Measurements from ENCODE around the gene ATP1A4.

ATP1A4 gene

DNA sequence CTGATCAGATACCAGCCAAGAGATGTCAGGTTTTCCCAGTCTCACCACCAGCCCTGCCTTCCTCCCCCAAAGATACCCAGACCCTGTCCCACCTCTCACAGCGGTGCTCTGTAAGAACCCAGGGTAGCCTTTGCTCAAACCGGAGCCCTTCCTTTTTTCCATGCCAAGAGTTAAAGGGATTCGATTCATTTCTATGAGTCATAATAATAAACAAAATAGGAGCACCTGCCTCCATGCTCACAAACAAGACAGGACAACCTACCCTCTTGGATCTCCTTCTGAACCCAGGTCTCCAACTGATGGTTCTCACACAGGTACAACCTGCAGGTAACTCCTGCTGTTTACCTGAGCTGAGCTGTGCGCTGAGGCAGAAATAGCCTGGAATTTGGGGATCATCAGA lies 41.7 kb upstream of the ATP1A4 start:
- TF ChIP-seq, protein P1, sequence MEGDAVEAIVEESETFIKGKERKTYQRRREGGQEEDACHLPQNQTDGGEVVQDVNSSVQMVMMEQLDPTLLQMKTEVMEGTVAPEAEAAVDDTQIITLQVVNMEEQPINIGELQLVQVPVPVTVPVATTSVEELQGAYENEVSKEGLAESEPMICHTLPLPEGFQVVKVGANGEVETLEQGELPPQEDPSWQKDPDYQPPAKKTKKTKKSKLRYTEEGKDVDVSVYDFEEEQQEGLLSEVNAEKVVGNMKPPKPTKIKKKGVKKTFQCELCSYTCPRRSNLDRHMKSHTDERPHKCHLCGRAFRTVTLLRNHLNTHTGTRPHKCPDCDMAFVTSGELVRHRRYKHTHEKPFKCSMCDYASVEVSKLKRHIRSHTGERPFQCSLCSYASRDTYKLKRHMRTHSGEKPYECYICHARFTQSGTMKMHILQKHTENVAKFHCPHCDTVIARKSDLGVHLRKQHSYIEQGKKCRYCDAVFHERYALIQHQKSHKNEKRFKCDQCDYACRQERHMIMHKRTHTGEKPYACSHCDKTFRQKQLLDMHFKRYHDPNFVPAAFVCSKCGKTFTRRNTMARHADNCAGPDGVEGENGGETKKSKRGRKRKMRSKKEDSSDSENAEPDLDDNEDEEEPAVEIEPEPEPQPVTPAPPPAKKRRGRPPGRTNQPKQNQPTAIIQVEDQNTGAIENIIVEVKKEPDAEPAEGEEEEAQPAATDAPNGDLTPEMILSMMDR (IDR thresholded peaks at IDR 0.05), result no peak

DNA sequence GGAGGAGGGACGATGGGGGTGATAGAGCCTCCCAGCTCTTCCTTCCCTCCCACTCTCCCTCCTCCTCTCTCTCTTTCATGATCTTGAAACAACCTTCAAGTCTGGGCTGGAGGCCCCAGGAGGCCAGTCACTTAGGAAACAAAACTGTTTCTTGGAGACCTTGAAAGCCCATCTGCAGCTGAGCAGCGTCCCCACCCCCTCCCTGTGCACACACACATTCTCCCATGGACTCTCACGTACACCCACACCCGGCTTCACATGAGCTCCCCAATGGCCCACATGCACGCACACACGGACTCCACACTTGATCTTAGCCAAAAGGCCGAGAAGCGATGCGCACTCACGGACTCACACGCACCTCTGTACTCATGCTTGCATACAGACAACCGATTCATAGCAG lies 39.0 kb upstream of the ATP1A4 start:
- TF ChIP-seq, protein P1 (IDR thresholded peaks at IDR 0.05), result no peak

DNA sequence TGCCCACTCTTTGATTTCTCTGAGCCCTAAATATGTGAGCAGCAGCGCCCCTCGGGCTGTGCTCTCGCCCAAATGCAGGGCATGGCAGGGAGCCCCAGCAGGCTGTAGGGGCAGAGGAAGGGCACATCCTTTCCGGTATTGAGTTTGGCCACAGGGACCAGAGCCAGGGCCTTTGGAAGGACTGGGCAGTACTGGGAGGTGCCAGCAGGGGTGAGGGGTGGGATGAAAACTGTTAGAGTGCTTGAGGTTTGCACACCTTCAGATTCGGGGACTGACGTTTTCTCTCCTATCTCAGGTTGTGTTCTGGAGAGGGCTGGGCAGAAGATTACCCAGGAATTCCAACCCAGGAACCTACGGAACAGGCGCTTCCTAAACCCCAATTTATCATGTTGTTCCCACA lies 38.0 kb upstream of the ATP1A4 start:
- TF ChIP-seq, protein P1 (IDR thresholded peaks at IDR 0.05), result no peak

DNA sequence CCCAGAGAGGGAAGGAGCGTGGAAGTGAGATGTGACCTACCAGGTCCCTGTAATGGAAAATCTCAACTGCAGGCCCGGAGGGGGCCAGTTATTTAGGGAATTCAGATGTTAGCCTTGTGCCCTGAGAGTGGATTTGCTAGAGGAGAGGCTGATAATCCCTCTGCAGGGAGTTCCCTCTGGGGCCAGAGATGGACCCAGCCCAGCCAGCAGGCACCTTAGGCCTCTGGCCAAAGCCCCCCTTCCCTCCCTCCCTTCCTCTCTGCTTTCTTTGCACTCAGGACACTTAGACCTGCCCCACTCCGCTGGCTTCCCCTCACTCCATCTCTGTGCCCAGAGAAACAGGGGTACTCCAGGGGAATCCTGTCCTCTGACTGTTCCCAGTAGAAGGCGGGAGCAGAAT lies 37.3 kb upstream of the ATP1A4 start:
- TF ChIP-seq, protein P1 (IDR thresholded peaks at IDR 0.05), result no peak

DNA sequence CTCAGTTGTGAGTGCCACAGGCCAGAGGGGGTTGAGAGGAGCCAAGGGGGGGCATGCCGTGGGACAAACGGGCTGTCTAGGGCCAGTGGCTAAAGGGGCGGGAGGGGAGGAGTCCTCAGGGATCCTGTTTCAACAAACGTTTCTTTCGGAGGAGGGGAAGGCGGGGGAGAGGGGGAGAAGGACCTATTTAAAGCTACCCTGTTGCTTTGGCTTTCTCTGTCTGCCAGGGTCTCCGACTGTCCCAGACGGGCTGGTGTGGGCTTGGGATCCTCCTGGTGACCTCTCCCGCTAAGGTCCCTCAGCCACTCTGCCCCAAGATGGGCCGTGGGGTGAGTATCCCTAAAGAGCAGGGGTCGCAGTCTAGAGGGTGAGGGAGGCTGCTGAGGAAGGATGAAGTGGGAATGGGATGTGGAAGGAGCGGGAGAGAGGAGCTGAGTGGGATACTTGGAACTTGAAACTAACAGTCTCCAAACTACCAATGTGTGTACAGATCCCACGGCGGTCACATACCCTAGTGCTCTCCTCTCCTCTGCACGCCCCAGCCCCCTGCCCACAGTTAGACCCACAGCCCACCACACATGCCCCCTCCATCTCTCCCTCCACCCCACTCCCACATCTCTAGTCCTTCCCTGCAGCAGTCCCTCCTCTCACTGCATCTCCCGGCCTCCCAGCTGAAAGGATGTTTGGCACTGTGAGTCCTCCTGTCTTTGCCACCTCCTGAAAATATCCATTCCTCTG lies 35.7 kb upstream of the ATP1A4 start, which contains the start of gene ATP1A2:
TSS of gene ATP1A2 (plus strand) at position 215 of the 738 bp plus-strand sequence. CDS start at position 318, 103 bp downstream.
- TF ChIP-seq, protein P1 (IDR thresholded peaks at IDR 0.05), result no peak

DNA sequence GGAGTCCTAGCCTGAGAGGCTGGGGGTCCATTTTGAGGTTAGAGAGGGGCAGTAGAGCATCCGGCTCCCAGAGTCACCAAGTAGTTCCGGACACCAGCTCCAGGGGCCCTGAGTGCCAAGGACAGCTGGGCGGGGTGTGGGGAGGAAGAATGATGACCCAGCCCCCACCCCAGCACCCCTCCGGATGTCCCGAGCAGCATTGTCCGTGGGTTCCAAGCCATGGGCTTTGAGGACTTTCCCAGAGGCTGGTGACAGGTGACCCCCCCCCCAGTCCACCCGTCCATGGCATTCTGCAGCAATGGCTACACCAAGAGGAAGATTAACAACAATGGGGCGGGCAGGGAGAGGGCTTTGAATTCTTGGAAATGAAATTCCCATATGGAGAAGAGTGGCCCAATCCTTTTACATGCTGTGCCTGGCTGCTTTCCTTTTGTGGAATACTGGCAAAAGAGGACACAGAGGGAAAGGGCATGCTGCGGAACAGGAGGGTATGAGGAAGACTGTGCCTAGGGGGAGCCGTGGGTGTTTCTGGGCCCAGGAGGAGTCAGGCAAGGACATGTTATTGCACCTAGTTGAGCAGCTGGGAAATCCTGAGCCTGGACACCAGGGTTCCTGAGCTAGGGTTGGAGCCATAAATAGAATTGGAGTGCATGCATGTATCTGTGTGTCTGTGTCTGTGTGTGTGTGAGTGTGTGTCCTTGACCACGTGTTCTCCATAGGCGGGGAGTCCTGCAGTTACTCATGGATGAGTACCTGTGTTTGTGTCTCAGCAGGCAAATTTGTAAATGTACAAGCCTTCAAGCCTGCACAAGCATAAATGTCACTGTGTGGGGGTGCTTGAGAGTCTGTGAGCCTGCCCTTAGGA lies 34.9 kb upstream of the ATP1A4 start:
- TF ChIP-seq, protein P1 (IDR thresholded peaks at IDR 0.05), result no peak

DNA sequence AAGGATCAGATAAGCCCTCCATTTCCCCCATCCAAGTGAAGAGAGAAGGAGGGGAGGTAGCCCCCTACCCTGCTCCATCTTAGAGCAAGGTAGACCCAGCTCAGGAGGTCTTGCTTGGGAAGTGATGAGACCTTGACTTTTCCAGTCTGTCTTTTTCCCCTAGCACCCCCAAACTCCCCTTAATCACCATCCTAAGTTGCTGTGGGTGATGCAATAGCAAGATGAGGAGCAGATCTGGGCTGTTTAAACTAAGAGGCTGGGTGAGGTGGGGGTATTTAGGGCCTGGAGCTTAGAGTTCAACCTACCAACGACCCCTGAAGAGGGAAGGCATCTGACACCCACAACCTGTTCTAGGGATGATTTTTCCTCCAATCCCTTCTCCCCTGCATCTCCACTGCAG lies 34.1 kb upstream of the ATP1A4 start:
- TF ChIP-seq, protein P1 (IDR thresholded peaks at IDR 0.05), result no peak
